Testis (tissue), 5 donors: ENCODE data around the gene GAB3. TPM values are rescaled to one million over a fixed set of nuclear protein-coding genes. Genes with fewer than 3 reads are reported as not detected.

Experiments
- DNase-seq: peaks from one replicate; pipeline ENCODE4 v3.0.0-alpha.2; 2019
- H3K27ac ChIP-seq, 2 donors: fragments of 200-600 bp; sonication (generic); one replicate each; pipeline ENCODE4 v1.5.1; 2019
- H3K27me3 ChIP-seq: fragments of 200-600 bp; sonication (generic); one replicate; pipeline ENCODE4 v1.5.1; 2019
- H3K36me3 ChIP-seq: fragments of 200-600 bp; sonication (generic); one replicate; pipeline ENCODE4 v1.5.1; 2017; ENCODE audit warnings: low read depth; ENCODE audit errors: missing control alignments
- H3K4me1 ChIP-seq: fragments of 200-600 bp; sonication (generic); one replicate; pipeline ENCODE4 v1.5.1; 2019
- H3K4me3 ChIP-seq, 2 donors: fragments of 200-600 bp; sonication (generic); one replicate each; pipeline ENCODE4 v1.5.1; 2017 to 2019
- H3K9me3 ChIP-seq: fragments of 200-600 bp; sonication (generic); one replicate; pipeline ENCODE4 v1.5.1; 2017
- CTCF ChIP-seq, 3 experiments: fragments of 450-650 bp in 2 of 3; fragments of 200-600 bp in 1 of 3; sonication (generic) in 1 of 3; IDR thresholded peaks; one replicate each; pipeline ENCODE4 v1.5.1; 2016 to 2019; ENCODE audit warnings: antibody characterized with exemption in 3 of 3, mild to moderate bottlenecking in 2 of 3, moderate library complexity in 1 of 3
- POLR2A ChIP-seq: fragments of 450-650 bp; IDR thresholded peaks from one replicate; pipeline ENCODE4 v1.6.1; 2017; ENCODE audit warnings: antibody characterized with exemption, mild to moderate bottlenecking, moderate library complexity
- WGBS, 2 donors: methylation state at CpG; one replicate each; pipeline ENCODE4 v1.1.5; 2018; 5-methylcytosine and 5-hydroxymethylcytosine counted together
- intact Hi-C: fragments of 100-400 bp; cut with DNase I; formaldehyde crosslinking; loops from one replicate; pipeline ENCODE4 v1.15.1; 2023; ENCODE audit warnings: low total_unique reads
- long read RNA-seq, 2 donors: transcript quantifications; one replicate each; lab custom pipeline, GENCODE V29; 2026
- polyA plus RNA-seq: library from polyadenylated mRNA; stranded (reverse); fragments of 350-450 nt; fragmentation: Illumina TruSeq; extraction: RNeasy Lipid Tissue Mini Kit (QIAGEN cat#74804); gene quantifications from one replicate; pipeline ENCODE4 v1.2.3, GENCODE V29; 2014; ENCODE audit warnings: low read depth, low replicate concordance; ENCODE audit not compliant: insufficient read depth
- total RNA-seq, 2 donors: library from RNA; depleted of rRNA; stranded (reverse); fragments of >200 nt; gene quantifications; one replicate each; pipeline ENCODE4 v1.2.3, GENCODE V29; 2016

Gene GAB3, protein sequence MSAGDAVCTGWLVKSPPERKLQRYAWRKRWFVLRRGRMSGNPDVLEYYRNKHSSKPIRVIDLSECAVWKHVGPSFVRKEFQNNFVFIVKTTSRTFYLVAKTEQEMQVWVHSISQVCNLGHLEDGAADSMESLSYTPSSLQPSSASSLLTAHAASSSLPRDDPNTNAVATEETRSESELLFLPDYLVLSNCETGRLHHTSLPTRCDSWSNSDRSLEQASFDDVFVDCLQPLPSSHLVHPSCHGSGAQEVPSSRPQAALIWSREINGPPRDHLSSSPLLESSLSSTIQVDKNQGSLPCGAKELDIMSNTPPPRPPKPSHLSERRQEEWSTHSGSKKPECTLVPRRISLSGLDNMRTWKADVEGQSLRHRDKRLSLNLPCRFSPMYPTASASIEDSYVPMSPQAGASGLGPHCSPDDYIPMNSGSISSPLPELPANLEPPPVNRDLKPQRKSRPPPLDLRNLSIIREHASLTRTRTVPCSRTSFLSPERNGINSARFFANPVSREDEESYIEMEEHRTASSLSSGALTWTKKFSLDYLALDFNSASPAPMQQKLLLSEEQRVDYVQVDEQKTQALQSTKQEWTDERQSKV
- total RNA-seq (10 to 100 TPM; 30.5 to 30.6 TPM), polyA plus RNA-seq (9.1 TPM)
- long read RNA-seq, donor 1, partial matches to known transcripts = 0 of 1 reads
- long read RNA-seq, donor 1, other reads (novel, unspliced or antisense) = 0 of 1 reads
- long read RNA-seq, donor 2 = 0 reads

DNA sequence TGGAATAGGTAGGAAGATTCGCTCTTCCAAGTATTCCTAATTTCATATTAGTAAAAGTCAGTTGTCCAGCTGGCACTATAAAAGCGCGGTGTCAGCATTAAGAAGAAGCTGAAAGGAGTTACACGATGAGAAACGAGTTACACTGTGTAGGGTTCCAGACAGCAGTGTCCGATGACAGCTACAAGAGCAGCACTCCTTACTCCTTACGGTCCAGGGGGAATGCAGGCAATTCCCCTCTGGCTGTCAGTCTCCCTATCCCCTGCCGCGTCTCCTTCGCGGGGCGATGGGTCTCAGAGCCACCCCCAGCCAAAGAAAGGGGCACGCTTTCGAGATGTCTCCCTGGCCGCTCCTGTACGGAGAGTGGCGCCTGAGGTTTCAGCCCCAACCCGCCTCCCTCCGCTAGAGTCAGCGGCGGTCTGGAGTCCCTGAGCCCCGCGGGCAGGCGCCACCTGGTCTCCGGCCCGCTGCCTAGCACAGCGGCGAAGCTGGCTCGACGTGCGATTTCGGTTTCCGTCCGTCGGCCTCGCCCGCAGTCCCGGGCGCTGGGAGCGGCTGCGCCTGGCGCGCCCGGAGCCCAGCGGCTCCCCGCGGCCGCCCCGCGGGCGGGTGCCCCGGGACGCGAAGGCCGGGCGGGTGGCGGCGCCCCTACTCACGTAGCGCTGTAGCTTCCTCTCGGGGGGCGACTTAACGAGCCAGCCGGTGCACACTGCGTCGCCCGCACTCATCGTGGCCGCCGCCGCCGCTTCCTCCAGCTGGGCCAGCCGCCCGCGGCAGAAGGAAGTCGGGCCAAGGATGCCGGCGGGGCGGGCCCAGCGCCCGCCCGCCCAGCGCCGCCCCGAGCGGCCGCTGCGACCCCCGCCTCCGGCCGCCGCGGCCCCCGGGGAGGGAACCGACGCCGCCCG, at the start of gene GAB3:
Gene GAB3 (minus strand): TSS at position 777 of the 902 bp plus-strand sequence. CDS start 52 bp downstream, at position 725.
- Histone ChIP-seq H3K4me3 (peak within 1 kb of the TSS; percentile 55 to 70), H3K27me3 (no peaks in the 10 kb centered on the region), H3K27ac (peak within 1 kb of the TSS; percentile 37 to 64), H3K9me3 (no peaks in the 10 kb centered on the region), H3K36me3 (no peaks in the 10 kb centered on the region), H3K4me1 (no peaks in the 10 kb centered on the region)
- 0% methylated on average over 6 to 17 of the region's 98 CpGs for WGBS, 2 donors
- intact Hi-C loops = no loop called here
- TF ChIP-seq POLR2A (no peak), CTCF (IDR thresholded peaks at IDR 0.05) (no peak)
- peak; percentile 48 for DNase-seq

DNA sequence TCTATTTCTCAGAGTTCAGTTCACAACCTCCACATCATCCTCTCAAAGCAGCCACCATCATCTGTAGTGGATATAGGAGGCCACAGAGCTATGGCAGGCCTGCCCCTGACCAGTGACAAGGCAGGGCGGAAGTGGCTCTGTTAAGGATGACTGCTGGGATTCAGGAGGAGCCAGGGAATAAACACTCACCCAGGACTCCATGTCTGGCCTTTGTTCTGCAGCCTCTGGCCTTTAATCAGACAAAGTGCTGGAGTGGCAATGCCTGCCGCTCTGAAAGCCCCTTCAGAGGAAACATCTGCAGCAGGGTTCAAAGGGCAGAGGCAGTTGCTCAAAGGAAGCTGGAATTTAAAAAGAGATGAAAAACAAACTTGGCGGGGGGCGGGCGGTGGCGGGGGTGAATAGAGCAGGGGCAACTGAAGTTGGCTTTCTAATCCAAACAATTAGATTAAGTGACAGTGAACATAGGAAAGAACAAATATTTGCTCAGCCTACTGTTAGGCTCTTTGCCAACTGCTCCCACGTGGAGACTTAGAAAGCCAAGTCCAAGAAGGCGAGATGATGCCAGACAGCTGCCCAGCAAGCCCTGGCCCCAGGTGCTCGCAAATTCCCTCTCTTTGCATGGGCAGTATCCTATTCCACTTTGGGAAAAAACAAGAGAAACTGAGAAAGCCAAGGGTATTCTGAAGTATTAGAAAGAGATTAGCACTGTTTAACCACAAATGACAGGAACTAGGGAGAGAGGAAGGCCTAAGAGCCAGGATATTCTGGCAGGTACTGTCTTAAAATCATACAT, 48.9 kb upstream of the GAB3 start:
- no peak for TF ChIP-seq POLR2A
- TF ChIP-seq CTCF (IDR thresholded peaks at IDR 0.05) = no peak
- Histone ChIP-seq H3K4me3 (no peak overlapping the region), H3K27me3 (no peaks in the 10 kb centered on the region), H3K27ac (no peak overlapping the region), H3K4me1 (peaks cover 6% of the 10 kb centered on the region), H3K9me3 (no peaks in the 10 kb centered on the region), H3K36me3 (no peaks in the 10 kb centered on the region)
- intact Hi-C loops = no loop called here
- peak; percentile 52 for DNase-seq
- 52 to 69% methylated on average over 6 to 9 of the region's 9 CpGs for WGBS, 2 donors

DNA sequence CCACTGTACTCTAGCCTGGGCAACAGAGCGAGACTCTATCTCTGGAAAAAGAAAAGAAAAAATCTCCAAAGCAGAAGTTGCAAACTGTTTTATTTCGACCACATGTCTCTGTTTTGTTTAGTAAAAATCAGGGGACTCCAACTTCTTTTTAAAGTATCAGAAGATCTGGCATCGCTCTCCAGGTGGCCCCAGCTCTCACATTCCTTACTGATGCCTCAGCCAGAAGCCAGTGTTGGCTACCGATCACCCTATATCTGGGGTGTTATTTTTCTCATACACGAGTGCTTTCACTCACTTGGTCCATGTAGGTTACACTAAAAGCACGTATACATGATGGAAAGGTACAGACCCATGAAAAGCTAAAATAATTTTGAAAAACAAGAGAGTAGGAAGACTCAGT, 46.1 kb upstream of the GAB3 start:
- Histone ChIP-seq H3K4me3 (no peak overlapping the region), H3K36me3 (no peaks in the 10 kb centered on the region), H3K4me1 (peaks cover 6% of the 10 kb centered on the region), H3K27ac (no peak overlapping the region), H3K9me3 (no peaks in the 10 kb centered on the region), H3K27me3 (no peaks in the 10 kb centered on the region)
- no peak for DNase-seq
- TF ChIP-seq CTCF (IDR thresholded peaks at IDR 0.05) (no peak), POLR2A (no peak)
- 77 to 85% methylated on average over 5 to 6 of the region's 6 CpGs for WGBS, 2 donors
- intact Hi-C loops = no loop called here

GRCh38 chrX:154795016-154795415, 44.1 kb upstream of the GAB3 start:
- TF ChIP-seq POLR2A (no peak), CTCF (IDR thresholded peaks at IDR 0.05) (no peak)
- no peaks in the 10 kb centered on the region for H3K9me3 ChIP-seq
- DNase-seq = no peak
- no peaks in the 10 kb centered on the region for H3K36me3 ChIP-seq
- intact Hi-C loops = no loop called here
- H3K4me3 ChIP-seq = no peak overlapping the region
- H3K4me1 ChIP-seq = peaks cover 6% of the 10 kb centered on the region
- no peak overlapping the region for H3K27ac ChIP-seq
- 89 to 90% methylated on average over 2 of the region's 2 CpGs for WGBS, 2 donors
- no peaks in the 10 kb centered on the region for H3K27me3 ChIP-seq
